Ishikawa (cell line): ENCODE data around the gene MINPP1.

Experiments
- EP300 ChIP-seq: IDR thresholded peaks from 2 replicates; pipeline ENCODE4 v1.6.1; 2012; ENCODE audit warnings: borderline replicate concordance
- YY1 ChIP-seq: IDR thresholded peaks from 2 replicates; pipeline ENCODE4 v1.6.1; 2012; ENCODE audit warnings: low read depth

DNA sequence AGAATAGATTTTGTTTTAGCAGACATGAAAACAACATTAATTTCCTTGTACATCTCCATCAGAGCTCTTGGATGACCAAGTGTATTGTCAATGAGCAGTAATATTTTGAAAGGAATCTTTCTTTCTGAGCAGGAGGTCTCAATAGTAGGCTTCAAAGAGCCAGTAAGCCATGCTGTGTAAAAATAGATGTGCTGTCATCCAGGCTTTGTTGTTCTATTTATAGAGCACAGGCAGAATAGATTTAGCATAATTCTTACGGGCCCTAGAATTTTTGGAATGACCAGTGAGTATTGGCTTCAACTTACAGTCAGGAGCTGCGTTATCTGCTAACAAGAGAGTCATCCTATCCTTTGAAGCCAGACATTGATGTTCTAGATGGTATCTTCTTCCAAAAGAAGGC lies 19.0 kb downstream of the MINPP1 start:
- TF ChIP-seq EP300 (no peak), YY1 (no peak)
